OCI-LY1 (cell line): Measurements from ENCODE around the gene NME8.

Experiments used
- H2AFZ ChIP-seq: fragments of 200-600 bp; sonication (generic), shearing (Covaris generic); 2 replicates; pipeline ENCODE4 v1.6.0; 2014; ENCODE audit warnings: antibody characterized with exemption, mild to moderate bottlenecking, low read length
- H3F3A ChIP-seq: fragments of 200-600 bp; sonication (generic), shearing (Covaris generic); 2 replicates; pipeline ENCODE4 v1.6.0; 2014; ENCODE audit warnings: mild to moderate bottlenecking, antibody characterized with exemption, low read length, moderate library complexity; ENCODE audit not compliant: insufficient read depth
- H3K27ac ChIP-seq: fragments of 200-600 bp; sonication (generic); 2 replicates; pipeline ENCODE4 v1.5.1; 2014; ENCODE audit warnings: low read length, mixed run types, mild to moderate bottlenecking, low read depth; ENCODE audit not compliant: poor library complexity, severe bottlenecking
- H3K27me3 ChIP-seq: fragments of 200-600 bp; sonication (generic); 2 replicates; pipeline ENCODE4 v1.6.0; 2014; ENCODE audit warnings: antibody characterized with exemption, mild to moderate bottlenecking, low read length, moderate library complexity; ENCODE audit not compliant: insufficient read depth
- H3K36me3 ChIP-seq: fragments of 200-600 bp; sonication (generic); 2 replicates; pipeline ENCODE4 v1.6.1; 2014; ENCODE audit warnings: mild to moderate bottlenecking, antibody characterized with exemption, low read length, moderate library complexity, mixed read lengths; ENCODE audit not compliant: insufficient read depth
- H3K4me1 ChIP-seq: fragments of 200-600 bp; sonication (generic); 2 replicates; pipeline ENCODE4 v1.5.1; 2014; ENCODE audit warnings: mild to moderate bottlenecking, low read length, moderate library complexity; ENCODE audit not compliant: insufficient read depth, severe bottlenecking
- H3K4me2 ChIP-seq: fragments of 200-600 bp; sonication (generic), shearing (Covaris generic); 2 replicates; pipeline ENCODE4 v1.6.1; 2014; ENCODE audit warnings: low read length
- H3K4me3 ChIP-seq: fragments of 200-600 bp; sonication (generic); 2 replicates; pipeline ENCODE4 v1.5.1; 2014; ENCODE audit warnings: low read length, low read depth, mild to moderate bottlenecking, mixed read lengths; ENCODE audit not compliant: poor library complexity, severe bottlenecking
- H3K79me2 ChIP-seq: fragments of 200-600 bp; shearing (Covaris generic); 2 replicates; pipeline ENCODE4 v1.6.1; 2016; ENCODE audit warnings: mixed run types, low read length, mixed read lengths; ENCODE audit not compliant: insufficient read depth
- H3K9ac ChIP-seq: fragments of 200-600 bp; sonication (generic), shearing (Covaris generic); 2 replicates; pipeline ENCODE4 v1.6.1; 2014; ENCODE audit warnings: mild to moderate bottlenecking, low read length, mixed read lengths
- H3K9me2 ChIP-seq: fragments of 200-600 bp; sonication (generic), shearing (Covaris generic); 2 replicates; pipeline ENCODE4 v1.6.1; 2014; ENCODE audit warnings: low read depth, mild to moderate bottlenecking, low read length, mixed read lengths
- H3K9me3 ChIP-seq: fragments of 200-600 bp; shearing (Covaris generic); 2 replicates; pipeline ENCODE4 v1.6.1; 2014; ENCODE audit warnings: low read length, mixed read lengths
- H4K20me1 ChIP-seq: fragments of 200-600 bp; sonication (generic), shearing (Covaris generic); 2 replicates; pipeline ENCODE4 v1.6.0; 2016; ENCODE audit warnings: mild to moderate bottlenecking, low read length; ENCODE audit not compliant: insufficient read depth
- CTCF ChIP-seq: fragments of 200-600 bp; sonication (generic), shearing (Covaris generic); IDR thresholded peaks from 2 replicates; pipeline ENCODE4 v1.5.1; 2017; ENCODE audit warnings: mild to moderate bottlenecking, antibody characterized with exemption, low read length, moderate library complexity, mixed read lengths
- EZH2 ChIP-seq: fragments of 200-600 bp; sonication (generic), shearing (Covaris generic); IDR thresholded peaks from 2 replicates; pipeline ENCODE4 v1.8.0; 2017; ENCODE audit warnings: borderline replicate concordance, mixed run types, mild to moderate bottlenecking, antibody characterized with exemption, low read length, moderate library complexity, mixed read lengths

The NME8 gene

GRCh38 chr7:37833107-37833817 lies 15.1 kb upstream of the NME8 start:
- H3K9ac ChIP-seq, result peak overlapping the region; percentile 21; the same call in 1 of the 2 replicates
- TF ChIP-seq EZH2 (no peak), CTCF (peak; percentile 62)
- H3K4me3 ChIP-seq, result peak overlapping the region; percentile 45

GRCh38 chr7:37833818-37834146 lies 14.6 kb upstream of the NME8 start:
- no peaks in the 10 kb centered on the region for H3K9me2 ChIP-seq
- no peak overlapping the region for H3K4me3 ChIP-seq
- H3K9me3 ChIP-seq, result no peaks in the 10 kb centered on the region
- H3K27ac ChIP-seq, result no peak overlapping the region
- TF ChIP-seq CTCF, result no peak
- no peak for TF ChIP-seq EZH2
- no peak overlapping the region for H3K9ac ChIP-seq
- no peak overlapping the region for H2AFZ ChIP-seq
- no peaks in the 10 kb centered on the region for H3K79me2 ChIP-seq
- no peaks in the 10 kb centered on the region for H3K27me3 ChIP-seq
- peak overlapping the region; percentile 72; the same call in 1 of the 2 replicates for H3K4me2 ChIP-seq
- peaks cover 5% of the 10 kb centered on the region for H3K4me1 ChIP-seq
- no peaks in the 10 kb centered on the region for H3F3A ChIP-seq
- no peaks in the 10 kb centered on the region for H3K36me3 ChIP-seq
- H4K20me1 ChIP-seq, result no peaks in the 10 kb centered on the region

More at GRCh38 chr7:37833107-37833817, 15.1 kb upstream of the NME8 start:
- Histone ChIP-seq H3K36me3 (no peaks in the 10 kb centered on the region), H3K9me2 (no peaks in the 10 kb centered on the region), H3K4me1 (peaks cover 5% of the 10 kb centered on the region), H3K79me2 (no peaks in the 10 kb centered on the region), H3F3A (no peaks in the 10 kb centered on the region), H4K20me1 (no peaks in the 10 kb centered on the region), H3K27me3 (no peaks in the 10 kb centered on the region), H2AFZ (peak overlapping the region; percentile 99), H3K4me2 (peak overlapping the region; percentile 72), H3K9me3 (no peaks in the 10 kb centered on the region), H3K27ac (no peak overlapping the region)

GRCh38 chr7:37853468-37853867 lies 5.1 kb downstream of the NME8 start:
- Histone ChIP-seq H3K79me2 (no peaks in the 10 kb centered on the region), H3F3A (no peaks in the 10 kb centered on the region), H3K27me3 (no peaks in the 10 kb centered on the region), H2AFZ (no peak overlapping the region), H3K27ac (no peak overlapping the region), H3K36me3 (no peaks in the 10 kb centered on the region), H3K9me2 (no peaks in the 10 kb centered on the region), H3K4me1 (no peaks in the 10 kb centered on the region), H3K9me3 (no peaks in the 10 kb centered on the region), H4K20me1 (no peaks in the 10 kb centered on the region), H3K4me2 (no peak overlapping the region), H3K9ac (no peak overlapping the region), H3K4me3 (no peak overlapping the region)
- TF ChIP-seq EZH2 (no peak), CTCF (peak; percentile 70)
